Middle frontal gyrus (tissue), 1 donor: ENCODE measurements around the gene PCDHGB5.
"Not testable (repeated sequence)": the region's sequence is repeated elsewhere in the genome, so short reads cannot be mapped to it uniquely, and the experiment has no call there.

Experiments used
- DNase-seq: peaks from one replicate; pipeline ENCODE4 v3.0.0-alpha.2; 2015; ENCODE audit warnings: low spot score; ENCODE audit errors: extremely low spot score

Gene PCDHGB5

GRCh38 chr5:141397756-141398551, at the start of gene PCDHGB5:
Gene PCDHGB5, plus strand, starts transcription at chr5:141397947. Its CDS starts 181 bp downstream, at chr5:141398128.
- DNase-seq: not testable (repeated sequence)

GRCh38 chr5:141349917-141350619, 47.7 kb upstream of the PCDHGB5 start, which contains the start of gene PCDHGB1:
Gene PCDHGB1, plus strand, starts transcription at chr5:141350099. Its CDS starts 162 bp downstream, at chr5:141350261.
- DNase-seq: no peak

GRCh38 chr5:141351591-141351990, 46.2 kb upstream of the PCDHGB5 start:
- no peak for DNase-seq

GRCh38 chr5:141354900-141355469, 42.8 kb upstream of the PCDHGB5 start, which contains the start of gene PCDHGA4:
Gene PCDHGA4, plus strand, starts transcription at chr5:141355021. Its CDS starts 87 bp downstream, at chr5:141355108.
- DNase-seq: no peak

GRCh38 chr5:141355641-141356040, 42.1 kb upstream of the PCDHGB5 start:
- DNase-seq: no peak

GRCh38 chr5:141356133-141356532, 41.6 kb upstream of the PCDHGB5 start:
- no peak for DNase-seq

GRCh38 chr5:141356950-141357349, 40.8 kb upstream of the PCDHGB5 start:
- DNase-seq: no peak

- no peak for DNase-seq
These were observed 37.8 kb upstream of the PCDHGB5 start, which contains the start of gene PCDHGB2 for GRCh38 chr5:141359790-141360426. Gene PCDHGB2, plus strand, starts transcription at chr5:141359994. Its CDS starts 142 bp downstream, at chr5:141360136.

GRCh38 chr5:141360685-141361084, 37.1 kb upstream of the PCDHGB5 start:
- no peak for DNase-seq

GRCh38 chr5:141362719-141363118, 35.0 kb upstream of the PCDHGB5 start:
- no peak for DNase-seq

GRCh38 chr5:141363952-141364660, 33.6 kb upstream of the PCDHGB5 start, which contains the start of gene PCDHGA5:
Gene PCDHGA5, plus strand, starts transcription at chr5:141364162. Its CDS starts 169 bp downstream, at chr5:141364331.
- DNase-seq: no peak

- DNase-seq: no peak
These were observed 31.5 kb upstream of the PCDHGB5 start for GRCh38 chr5:141366016-141366896.

- DNase-seq: no peak
These were observed 27.5 kb upstream of the PCDHGB5 start, which contains the start of gene PCDHGB3 for GRCh38 chr5:141369994-141370848. Gene PCDHGB3, plus strand, starts transcription at chr5:141370242. Its CDS starts 153 bp downstream, at chr5:141370395.

- DNase-seq: no peak
These were observed 25.9 kb upstream of the PCDHGB5 start for GRCh38 chr5:141371572-141372475.

- no peak for DNase-seq
These were observed 24.0 kb upstream of the PCDHGB5 start, which contains the start of gene PCDHGA6 for GRCh38 chr5:141373673-141374317. Gene PCDHGA6, plus strand, starts transcription at chr5:141373891. Its CDS starts 193 bp downstream, at chr5:141374084.

GRCh38 chr5:141374627-141375026, 23.1 kb upstream of the PCDHGB5 start:
- no peak for DNase-seq
